ENCODE data around the gene ST7L.

GRCh38 chr1:112636597-112637253 is 17.8 kb upstream of the ST7L start:
- TF ChIP-seq, protein P1, sequence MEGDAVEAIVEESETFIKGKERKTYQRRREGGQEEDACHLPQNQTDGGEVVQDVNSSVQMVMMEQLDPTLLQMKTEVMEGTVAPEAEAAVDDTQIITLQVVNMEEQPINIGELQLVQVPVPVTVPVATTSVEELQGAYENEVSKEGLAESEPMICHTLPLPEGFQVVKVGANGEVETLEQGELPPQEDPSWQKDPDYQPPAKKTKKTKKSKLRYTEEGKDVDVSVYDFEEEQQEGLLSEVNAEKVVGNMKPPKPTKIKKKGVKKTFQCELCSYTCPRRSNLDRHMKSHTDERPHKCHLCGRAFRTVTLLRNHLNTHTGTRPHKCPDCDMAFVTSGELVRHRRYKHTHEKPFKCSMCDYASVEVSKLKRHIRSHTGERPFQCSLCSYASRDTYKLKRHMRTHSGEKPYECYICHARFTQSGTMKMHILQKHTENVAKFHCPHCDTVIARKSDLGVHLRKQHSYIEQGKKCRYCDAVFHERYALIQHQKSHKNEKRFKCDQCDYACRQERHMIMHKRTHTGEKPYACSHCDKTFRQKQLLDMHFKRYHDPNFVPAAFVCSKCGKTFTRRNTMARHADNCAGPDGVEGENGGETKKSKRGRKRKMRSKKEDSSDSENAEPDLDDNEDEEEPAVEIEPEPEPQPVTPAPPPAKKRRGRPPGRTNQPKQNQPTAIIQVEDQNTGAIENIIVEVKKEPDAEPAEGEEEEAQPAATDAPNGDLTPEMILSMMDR (IDR thresholded peaks at IDR 0.05; ENCODE audit: low read length): no peak
- no peak for TF ChIP-seq EZH2 (optimal IDR thresholded peaks at IDR 0.05; ENCODE audit: low read depth, low read length)
- no peak for TF ChIP-seq EZH2phosphoT487 (IDR thresholded peaks at IDR 0.05; ENCODE audit: low read length)
